HG02610 (cell line): ENCODE results near the gene COL8A1.

Source experiments
- ATAC-seq: cut with Tn5 transposase; IDR thresholded peaks from one replicate; pipeline ENCODE4 v1.9.1; 2021; ENCODE audit warnings: mild to moderate bottlenecking, moderate library complexity; ENCODE audit not compliant: unreplicated experiment

Gene COL8A1

GRCh38 chr3:99637368-99638111 lies 854 bp upstream of the COL8A1 start:
- ATAC-seq: no peak

DNA sequence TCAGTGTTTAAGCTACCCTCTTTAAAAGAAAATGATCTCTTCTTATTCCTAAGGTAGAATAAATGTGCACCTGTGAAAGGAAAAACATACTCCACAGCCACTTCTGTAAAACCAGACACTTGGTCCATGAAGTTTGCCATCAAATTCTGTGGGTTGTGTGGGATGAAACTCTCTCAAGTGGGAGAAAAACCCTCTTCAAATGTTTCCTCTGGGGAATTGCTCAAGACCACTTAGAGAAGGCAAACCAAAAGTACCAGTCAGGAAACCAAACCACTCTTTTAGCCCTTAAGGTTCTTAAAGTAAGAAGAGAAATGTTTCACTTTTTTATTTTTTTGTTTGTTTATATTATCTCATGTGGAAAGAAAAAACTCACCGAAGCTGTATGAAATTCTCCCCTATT lies 1.2 kb downstream of the COL8A1 start:
- no peak for ATAC-seq

- ATAC-seq: no peak
Measured at GRCh38 chr3:99640214-99640851, 1.9 kb downstream of the COL8A1 start.

GRCh38 chr3:99641480-99641879 lies 3.1 kb downstream of the COL8A1 start:
- no peak for ATAC-seq

GRCh38 chr3:99641982-99642381 lies 3.6 kb downstream of the COL8A1 start:
- no peak for ATAC-seq

DNA sequence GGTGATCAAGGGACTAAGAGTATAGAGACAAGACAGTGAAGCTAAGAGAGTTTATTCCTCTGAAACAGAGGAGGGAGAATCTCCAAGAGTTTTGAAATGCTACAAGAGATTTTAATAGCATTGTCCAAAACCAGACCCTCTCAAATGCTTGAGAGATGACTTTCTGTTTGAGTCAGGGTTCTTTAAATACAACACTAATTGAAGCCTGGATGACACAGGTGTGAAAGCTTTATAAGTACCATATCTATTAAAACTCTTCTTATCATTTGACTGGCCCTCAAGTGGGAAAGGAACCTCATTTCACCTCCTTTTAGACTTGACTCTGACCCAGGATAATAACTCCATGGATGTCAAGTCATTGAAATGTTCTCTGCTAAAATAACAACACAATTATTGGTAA lies 5.6 kb downstream of the COL8A1 start:
- ATAC-seq: no peak

DNA sequence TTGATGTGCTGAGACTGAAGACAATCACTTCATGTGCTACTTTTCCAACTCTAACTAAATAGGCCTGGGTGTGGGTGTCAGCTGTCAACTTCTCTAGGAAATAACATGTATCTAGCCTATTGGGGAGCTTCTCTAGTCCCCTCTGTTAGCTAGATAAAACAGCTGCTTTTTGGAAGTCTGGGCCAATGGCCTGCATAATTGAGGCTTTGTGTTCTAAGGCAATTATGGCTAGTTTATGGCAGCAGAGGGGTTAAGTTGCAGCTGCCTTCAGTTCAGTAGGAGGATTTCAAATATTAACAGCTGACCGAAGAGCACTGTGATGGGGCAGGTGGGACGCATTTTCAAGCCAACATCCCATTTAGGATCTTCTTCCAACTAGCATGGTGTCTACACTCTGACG lies 6.4 kb downstream of the COL8A1 start:
- no peak for ATAC-seq

DNA sequence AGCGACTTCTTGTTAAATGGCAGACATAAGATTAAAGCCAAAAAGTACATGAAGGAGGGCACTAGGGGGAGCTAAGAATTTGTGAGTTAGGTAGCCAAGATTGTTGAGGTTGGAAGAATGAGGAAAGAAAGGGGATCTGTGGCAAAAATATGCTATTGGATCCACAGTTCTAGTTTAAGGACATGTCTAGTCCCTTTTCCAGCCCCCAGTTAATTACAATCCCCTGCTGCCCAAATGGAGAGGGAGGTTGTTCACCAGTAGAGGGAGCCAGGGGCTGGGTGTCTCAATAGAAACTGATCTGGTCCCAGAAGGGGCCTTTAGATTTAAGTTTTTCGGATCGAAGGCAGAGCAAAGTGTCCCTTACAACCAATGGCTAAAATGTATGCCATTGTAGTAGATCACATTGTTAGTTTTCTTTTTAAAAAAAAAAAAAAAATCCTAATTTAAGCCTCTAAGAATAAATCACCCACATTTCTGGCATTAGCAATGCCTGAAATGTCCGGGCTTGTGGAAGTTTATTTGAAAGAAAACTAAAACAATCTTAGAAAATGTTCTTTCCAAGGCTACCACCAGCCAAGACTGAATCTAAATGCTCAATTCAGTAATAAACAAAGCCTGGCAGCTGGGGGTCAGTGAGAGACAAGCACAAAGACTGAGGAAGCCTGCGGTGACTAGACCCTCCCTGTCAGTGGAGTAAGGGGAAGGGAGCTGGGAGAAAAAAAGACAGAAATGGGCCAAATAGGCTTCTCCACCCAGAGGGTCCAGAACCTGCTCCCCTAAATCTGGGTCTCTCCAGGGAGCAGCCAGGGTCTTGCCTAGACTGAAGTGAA lies 7.1 kb downstream of the COL8A1 start:
- ATAC-seq: no peak

DNA sequence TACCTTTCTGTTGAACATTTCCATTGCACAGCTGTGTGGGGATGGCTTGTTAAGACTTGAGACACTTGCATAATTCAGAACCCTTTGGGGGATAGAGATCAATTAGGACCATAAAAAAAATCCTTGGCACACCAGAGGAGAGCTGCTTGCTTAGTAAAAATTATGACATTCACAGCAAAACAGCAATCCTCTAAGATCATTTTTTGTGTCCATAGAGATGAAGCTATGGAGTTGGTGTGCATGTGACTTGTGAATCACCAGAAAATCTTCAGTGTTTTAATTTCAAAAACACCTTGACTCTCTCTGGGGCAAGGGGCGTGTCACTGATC lies 7.7 kb downstream of the COL8A1 start:
- ATAC-seq: no peak

DNA sequence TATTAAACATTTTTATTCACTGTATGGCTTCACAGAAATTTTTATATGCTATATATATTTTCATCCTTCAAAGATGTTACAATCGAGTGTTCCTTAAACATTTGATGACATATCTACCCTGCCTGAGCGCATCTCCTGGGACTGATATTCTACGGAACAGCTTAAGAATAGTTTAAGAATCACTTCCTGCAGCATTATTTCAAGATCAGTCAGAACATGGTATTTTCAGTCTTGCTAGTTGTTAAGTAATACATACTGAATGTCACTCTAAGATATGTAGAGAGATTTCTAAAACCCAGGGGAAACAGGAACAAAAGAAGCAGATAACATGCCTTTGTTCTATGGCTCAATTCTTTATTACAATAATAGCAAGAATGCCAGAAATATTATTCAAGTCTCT lies 8.7 kb downstream of the COL8A1 start:
- ATAC-seq: no peak

GRCh38 chr3:99648101-99648500 lies 9.7 kb downstream of the COL8A1 start:
- ATAC-seq: no peak

DNA sequence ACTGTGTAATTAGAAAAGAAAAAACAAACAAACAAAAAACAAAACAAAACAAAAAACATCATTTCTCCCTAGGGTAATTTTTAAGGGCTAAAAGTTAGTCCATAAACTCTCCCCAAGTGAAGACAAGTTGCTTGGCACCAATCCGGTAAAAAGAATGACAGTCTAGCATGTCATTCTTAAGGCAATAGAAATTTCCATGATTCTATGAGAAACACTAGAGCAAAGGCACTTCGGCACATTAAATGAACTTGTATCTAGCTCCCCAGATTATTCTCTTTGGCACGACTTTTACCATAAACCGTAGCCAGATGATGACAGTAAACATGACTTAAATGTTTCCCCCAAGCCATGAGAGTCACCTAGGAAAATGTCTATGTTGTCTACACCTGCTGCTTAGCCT lies 10.1 kb downstream of the COL8A1 start:
- no peak for ATAC-seq

GRCh38 chr3:99651531-99651930 lies 13.1 kb downstream of the COL8A1 start:
- no peak for ATAC-seq

DNA sequence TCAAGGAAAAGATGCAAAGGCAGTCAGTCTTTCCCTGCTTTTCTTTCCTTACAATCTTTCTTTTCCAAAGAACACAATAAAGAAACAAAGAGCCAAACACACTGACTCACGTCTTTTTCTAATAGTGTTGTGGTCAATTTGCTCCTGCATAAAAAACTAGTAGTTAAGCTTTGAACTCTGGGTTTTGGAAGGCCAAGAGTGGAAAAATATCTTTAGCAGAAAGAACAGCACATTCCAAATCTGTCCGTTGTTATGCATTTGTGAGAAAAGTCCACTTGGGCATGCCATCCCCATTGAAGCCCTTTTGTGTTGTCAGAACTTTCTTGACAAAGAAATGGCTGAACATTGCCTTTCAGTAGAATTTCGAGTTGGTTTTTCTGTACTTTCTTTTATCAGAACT lies 18.2 kb downstream of the COL8A1 start:
- ATAC-seq: no peak

- no peak for ATAC-seq
Measured at GRCh38 chr3:99658274-99658673, 19.9 kb downstream of the COL8A1 start.

DNA sequence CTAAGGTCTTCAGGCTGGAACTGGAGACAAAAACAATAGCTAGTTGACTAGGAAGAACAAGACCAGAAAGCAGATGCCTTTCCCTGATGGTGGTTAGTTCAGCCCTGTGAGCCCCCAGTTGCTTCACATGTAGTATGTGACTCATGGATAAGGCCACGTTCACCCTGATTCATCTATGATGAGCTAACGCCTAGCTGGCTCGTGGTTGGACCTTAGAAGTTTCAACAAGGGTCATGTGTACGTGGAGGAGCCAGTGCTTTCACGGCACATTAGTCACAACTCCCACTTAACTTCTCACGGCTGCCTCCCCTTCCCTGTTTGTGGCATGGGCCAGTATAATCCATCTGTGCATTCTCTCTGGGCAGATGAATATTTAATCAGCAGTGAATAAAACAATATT lies 20.6 kb downstream of the COL8A1 start:
- ATAC-seq: no peak

DNA sequence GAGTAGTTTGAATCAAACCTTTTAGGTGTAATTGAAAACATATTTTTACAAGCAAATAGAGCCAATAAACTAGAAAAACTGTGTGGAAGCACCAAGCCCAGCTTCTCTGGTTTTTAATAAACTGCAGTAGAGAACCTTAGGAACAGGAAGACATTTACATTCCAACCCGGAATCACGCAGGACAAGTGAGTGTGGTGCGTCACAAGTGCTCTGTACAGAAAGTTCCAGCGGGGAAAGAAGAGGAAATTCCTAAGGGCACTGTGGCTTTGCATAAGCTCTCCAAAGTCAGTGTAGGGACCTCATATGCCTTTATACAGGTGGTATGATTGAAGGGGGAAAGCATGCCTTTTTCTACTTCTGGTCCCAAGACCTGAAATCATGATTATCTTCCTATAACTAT lies 21.6 kb downstream of the COL8A1 start:
- ATAC-seq: no peak

GRCh38 chr3:99662838-99663570 lies 24.6 kb downstream of the COL8A1 start:
- ATAC-seq: no peak

GRCh38 chr3:99663977-99664376 lies 25.6 kb downstream of the COL8A1 start:
- no peak for ATAC-seq

DNA sequence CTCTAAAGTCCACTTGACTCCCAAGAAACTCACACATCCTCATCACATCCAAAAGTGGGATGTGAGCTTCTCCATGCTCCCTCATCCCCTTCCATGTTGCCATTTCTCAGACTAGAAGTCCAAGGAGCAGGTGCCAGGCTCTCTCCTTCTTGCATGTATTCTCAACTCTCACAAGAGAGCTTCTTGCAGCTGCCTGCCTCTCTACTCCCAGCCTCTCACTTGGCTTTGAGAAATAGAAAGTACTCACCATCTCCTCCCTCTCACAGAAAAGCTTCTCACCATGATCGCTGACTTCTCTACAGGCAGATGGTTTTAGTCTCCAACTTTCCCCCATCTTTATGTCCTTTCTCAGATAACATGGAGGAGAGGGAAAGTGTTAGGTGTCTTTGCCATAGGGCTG lies 26.6 kb downstream of the COL8A1 start:
- no peak for ATAC-seq

DNA sequence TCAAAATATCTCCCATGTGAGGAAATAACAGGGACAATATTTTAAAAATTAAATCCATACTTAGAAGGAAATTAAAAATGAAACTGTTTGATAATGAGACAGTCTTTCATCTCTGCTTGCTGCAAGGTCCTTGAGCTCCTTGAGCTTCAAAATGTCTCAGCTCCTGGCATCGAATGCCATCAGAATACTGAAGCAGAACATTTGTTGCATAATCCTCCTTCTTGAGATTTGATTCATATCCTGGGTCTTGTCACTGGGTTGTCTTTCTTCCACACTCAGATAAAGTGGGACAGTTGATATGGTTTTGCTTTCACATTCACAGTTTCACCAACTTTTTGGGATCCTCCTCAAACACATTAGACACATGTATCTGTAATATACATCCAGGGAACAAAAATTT lies 27.8 kb downstream of the COL8A1 start:
- ATAC-seq: no peak
